ENCODE results near the gene DISP3.

DNA sequence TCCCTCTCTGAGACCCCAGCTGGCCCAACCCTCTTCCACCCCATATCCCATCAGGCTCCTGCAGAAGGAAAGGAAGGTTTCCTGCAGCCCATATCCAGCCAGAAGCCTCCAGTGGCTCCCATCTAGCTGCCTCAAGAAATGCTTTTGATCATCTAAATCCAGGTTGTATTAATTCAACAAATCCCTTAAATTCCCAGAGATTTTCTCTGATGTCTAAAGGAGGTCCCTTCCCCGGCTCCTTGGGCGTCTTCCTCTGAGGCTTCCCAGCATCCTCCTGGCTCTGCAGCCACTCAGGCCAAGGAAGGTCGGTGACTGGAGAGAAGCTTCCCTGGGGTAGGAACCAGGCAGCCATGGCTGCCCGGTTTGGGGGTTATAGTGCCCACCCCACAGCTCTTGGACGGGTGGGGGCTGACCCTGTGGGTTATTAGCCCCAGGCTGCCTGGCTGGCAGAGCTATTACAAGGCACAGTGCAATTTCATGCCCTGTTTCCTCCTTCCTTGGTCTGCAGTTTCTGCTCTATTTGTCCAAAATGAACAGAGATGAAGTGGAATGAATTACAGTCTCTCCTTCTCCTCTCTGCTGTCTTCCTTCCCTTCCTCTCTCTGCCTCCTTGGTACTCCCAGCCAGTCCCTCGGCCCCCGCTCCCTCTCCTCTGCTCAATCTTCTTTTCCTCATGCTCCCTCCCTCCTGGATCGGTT is 34.8 kb upstream of the DISP3 start:
- TF ChIP-seq, protein P1, sequence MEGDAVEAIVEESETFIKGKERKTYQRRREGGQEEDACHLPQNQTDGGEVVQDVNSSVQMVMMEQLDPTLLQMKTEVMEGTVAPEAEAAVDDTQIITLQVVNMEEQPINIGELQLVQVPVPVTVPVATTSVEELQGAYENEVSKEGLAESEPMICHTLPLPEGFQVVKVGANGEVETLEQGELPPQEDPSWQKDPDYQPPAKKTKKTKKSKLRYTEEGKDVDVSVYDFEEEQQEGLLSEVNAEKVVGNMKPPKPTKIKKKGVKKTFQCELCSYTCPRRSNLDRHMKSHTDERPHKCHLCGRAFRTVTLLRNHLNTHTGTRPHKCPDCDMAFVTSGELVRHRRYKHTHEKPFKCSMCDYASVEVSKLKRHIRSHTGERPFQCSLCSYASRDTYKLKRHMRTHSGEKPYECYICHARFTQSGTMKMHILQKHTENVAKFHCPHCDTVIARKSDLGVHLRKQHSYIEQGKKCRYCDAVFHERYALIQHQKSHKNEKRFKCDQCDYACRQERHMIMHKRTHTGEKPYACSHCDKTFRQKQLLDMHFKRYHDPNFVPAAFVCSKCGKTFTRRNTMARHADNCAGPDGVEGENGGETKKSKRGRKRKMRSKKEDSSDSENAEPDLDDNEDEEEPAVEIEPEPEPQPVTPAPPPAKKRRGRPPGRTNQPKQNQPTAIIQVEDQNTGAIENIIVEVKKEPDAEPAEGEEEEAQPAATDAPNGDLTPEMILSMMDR (IDR thresholded peaks at IDR 0.05), result no peak
- no peak for TF ChIP-seq POLR2A (IDR thresholded peaks at IDR 0.05)
